GM10266 (cell line): ENCODE data around the gene PNPO.

ENCODE experiments used
- DNase-seq: peaks from one replicate; pipeline ENCODE4 v3.0.0; 2012; ENCODE audit errors: extremely low spot score
- CTCF ChIP-seq: IDR thresholded peaks from 2 replicates; pipeline ENCODE4 v1.5.1; 2012; ENCODE audit warnings: mild to moderate bottlenecking, low read depth; ENCODE audit not compliant: control insufficient read depth, insufficient read depth; ENCODE audit errors: missing control alignments

Gene PNPO

GRCh38 chr17:47941246-47942095 lies at the start of gene PNPO:
PNPO (plus strand) TSS chr17:47941571; CDS start chr17:47941676, 105 bp downstream.
- no peak for TF ChIP-seq CTCF
- peak; percentile 94 for DNase-seq

- DNase-seq, result no peak
- TF ChIP-seq CTCF, result no peak
Observed at GRCh38 chr17:47894498-47895346, 46.6 kb upstream of the PNPO start.

GRCh38 chr17:47895347-47895855 lies 46.0 kb upstream of the PNPO start:
- TF ChIP-seq CTCF, result no peak
- no peak for DNase-seq

- peak; percentile 99 for DNase-seq
- no peak for TF ChIP-seq CTCF
Observed at GRCh38 chr17:47895856-47896671, 45.3 kb upstream of the PNPO start, which contains the start of gene SP2. SP2 (plus strand) TSS chr17:47896236; CDS start chr17:47896287, 51 bp downstream.

GRCh38 chr17:47896672-47897490 lies 44.5 kb upstream of the PNPO start:
- TF ChIP-seq CTCF, result no peak
- DNase-seq, result no peak

GRCh38 chr17:47897561-47897960 lies 43.8 kb upstream of the PNPO start:
- no peak for DNase-seq
- no peak for TF ChIP-seq CTCF
